Heart left ventricle (tissue), 13 donors: ENCODE results near the gene CCDC159.

ENCODE experiments used
- CTCF ChIP-seq, 12 donors: fragments of 200-600 bp; sonication (generic) in 4 of 12; IDR thresholded peaks; one replicate each; pipeline versions ENCODE4 v1.5.0 to v1.8.0; 2018 to 2022; ENCODE audit warnings: antibody characterized with exemption in 12 of 12, mild to moderate bottlenecking in 5 of 12
- POLR2A ChIP-seq, 2 donors: fragments of 450-650 bp; IDR thresholded peaks; one replicate each; pipeline ENCODE4 v1.6.1; 2017; ENCODE audit warnings: antibody characterized with exemption in 2 of 2, mild to moderate bottlenecking in 2 of 2, moderate library complexity in 2 of 2
- donor health status: ischemic (EF 13 %, LVEDD 7.1; RV severe dilation, severe dysfunction).
- donor health status: DM: no; HTN: yes; CAD: no.
- donor health status: DM: no; HTN: no; CAD: no.
- donor health status: ischemic (EF 25% LVEDD 6.9; RV normal size, moderate dysfunction).
- donor health status: ischemic (EF 25% LVEDD 5.7; RV mildly dilated, moderate dysfunction).
- donor health status: ischemic (EF 35%, LVEDD 5.7; RV mildly dilated, moderate dysfunction).
- donor health status: nonischemic (EF 11% LVEDD 7.7; RV severe dilation, severe dysfunction).
- donor health status: DM: yes; HTN: yes; CAD: no.
- donor health status: PGD.
- donor health status: ischemic (EF 29% LVEDD 5.4; RV normal size, mild dysfunction).
- donor health status: nonischemic (EF 23%, LVEDD 6.1; RV moderate dilation, normal function).

- no peak for TF ChIP-seq CTCF (IDR thresholded peaks at IDR 0.05)
- TF ChIP-seq POLR2A (IDR thresholded peaks at IDR 0.05): no peak
These were observed 22.1 kb upstream of the CCDC159 start for GRCh38 chr19:11324079-11324661.
